IPS-20b (cell line): ENCODE results near the gene CAP1.
"Not testable (repeated sequence)": the region's sequence is repeated elsewhere in the genome, so short reads cannot be mapped to it uniquely, and the experiment has no call there.

Experiments used
- H3K27ac ChIP-seq: one replicate; pipeline ENCODE4 v1.5.1; 2013; ENCODE audit warnings: low read length
- H3K27me3 ChIP-seq: 2 replicates; pipeline ENCODE4 v1.6.1; 2013; ENCODE audit warnings: mild to moderate bottlenecking, low read length, inconsistent platforms; ENCODE audit not compliant: insufficient read depth
- H3K36me3 ChIP-seq: 2 replicates; pipeline ENCODE4 v1.6.1; 2013; ENCODE audit warnings: low read depth, mild to moderate bottlenecking, inconsistent platforms, low read length, moderate library complexity; ENCODE audit not compliant: insufficient read depth
- H3K4me1 ChIP-seq: 2 replicates; pipeline ENCODE4 v1.6.1; 2013; ENCODE audit warnings: mild to moderate bottlenecking, control low read depth, inconsistent platforms, low read length, moderate library complexity; ENCODE audit not compliant: insufficient read depth
- H3K4me3 ChIP-seq: 2 replicates; pipeline ENCODE4 v1.5.1; 2013; ENCODE audit warnings: mild to moderate bottlenecking, low read length, inconsistent platforms
- H3K9ac ChIP-seq: 2 replicates; pipeline ENCODE4 v1.6.1; 2013; ENCODE audit warnings: low read depth, mild to moderate bottlenecking, inconsistent platforms, low read length, moderate library complexity
- H3K9me3 ChIP-seq: 2 replicates; pipeline ENCODE4 v1.6.1; 2013; ENCODE audit warnings: mild to moderate bottlenecking, low read depth, low read length, inconsistent platforms; ENCODE audit not compliant: insufficient read depth

The CAP1 gene

GRCh38 chr1:40040511-40041465, at the start of gene CAP1:
Gene CAP1, plus strand, starts transcription at chr1:40040729. Its CDS starts 18,618 bp downstream, at chr1:40059347.
- peak within 1 kb of the TSS; percentile 98 for H3K9ac ChIP-seq
- no peaks in the 10 kb centered on the region for H3K9me3 ChIP-seq
- peak within 1 kb of the TSS; percentile 98 for H3K27ac ChIP-seq
- H3K36me3 ChIP-seq, result peaks cover 14% of the 10 kb centered on the region; the same call in 1 of the 2 replicates
- H3K4me1 ChIP-seq, result peaks cover 14% of the 10 kb centered on the region
- peak within 1 kb of the TSS; percentile 98 for H3K4me3 ChIP-seq
- H3K27me3 ChIP-seq, result no peaks in the 10 kb centered on the region

GRCh38 chr1:39992234-39992633, 48.3 kb upstream of the CAP1 start:
- no peak overlapping the region for H3K27ac ChIP-seq
- no peaks in the 10 kb centered on the region for H3K27me3 ChIP-seq
- H3K9me3 ChIP-seq, result no peaks in the 10 kb centered on the region
- H3K36me3 ChIP-seq, result no peaks in the 10 kb centered on the region
- no peak overlapping the region for H3K4me3 ChIP-seq
- H3K9ac ChIP-seq, result no peak overlapping the region
- no peaks in the 10 kb centered on the region for H3K4me1 ChIP-seq

- no peak overlapping the region for H3K27ac ChIP-seq
- no peaks in the 10 kb centered on the region for H3K9me3 ChIP-seq
- no peaks in the 10 kb centered on the region for H3K36me3 ChIP-seq
- H3K9ac ChIP-seq, result no peak overlapping the region
- no peaks in the 10 kb centered on the region for H3K27me3 ChIP-seq
- H3K4me1 ChIP-seq, result no peaks in the 10 kb centered on the region
- H3K4me3 ChIP-seq, result no peak overlapping the region
These were observed 47.6 kb upstream of the CAP1 start for GRCh38 chr1:39992888-39993287.

GRCh38 chr1:39995973-39996393, 44.5 kb upstream of the CAP1 start:
- Histone ChIP-seq H3K4me3 (no peak overlapping the region), H3K9me3 (peaks cover 3% of the 10 kb centered on the region; the same call in 1 of the 2 replicates), H3K4me1 (no peaks in the 10 kb centered on the region), H3K27ac (no peak overlapping the region), H3K36me3 (no peaks in the 10 kb centered on the region), H3K9ac (no peak overlapping the region), H3K27me3 (no peaks in the 10 kb centered on the region)

GRCh38 chr1:39996396-39997004, 44.0 kb upstream of the CAP1 start:
- Histone ChIP-seq H3K9ac (no peak overlapping the region), H3K36me3 (no peaks in the 10 kb centered on the region), H3K27me3 (no peaks in the 10 kb centered on the region), H3K4me3 (no peak overlapping the region), H3K4me1 (no peaks in the 10 kb centered on the region), H3K9me3 (peaks cover 3% of the 10 kb centered on the region; the same call in 1 of the 2 replicates), H3K27ac (no peak overlapping the region)

GRCh38 chr1:40001456-40001855, 39.1 kb upstream of the CAP1 start:
- peaks cover 3% of the 10 kb centered on the region; the same call in 1 of the 2 replicates for H3K9me3 ChIP-seq
- no peak overlapping the region for H3K4me3 ChIP-seq
- H3K27me3 ChIP-seq, result no peaks in the 10 kb centered on the region
- no peak overlapping the region for H3K9ac ChIP-seq
- H3K36me3 ChIP-seq, result no peaks in the 10 kb centered on the region
- peaks cover 3% of the 10 kb centered on the region; the same call in 1 of the 2 replicates for H3K4me1 ChIP-seq
- H3K27ac ChIP-seq, result no peak overlapping the region

- Histone ChIP-seq H3K4me3 (no peak overlapping the region), H3K4me1 (peaks cover 3% of the 10 kb centered on the region; the same call in 1 of the 2 replicates), H3K27me3 (no peaks in the 10 kb centered on the region), H3K27ac (no peak overlapping the region), H3K36me3 (no peaks in the 10 kb centered on the region), H3K9ac (no peak overlapping the region), H3K9me3 (peaks cover 3% of the 10 kb centered on the region; the same call in 1 of the 2 replicates)
These were observed 37.1 kb upstream of the CAP1 start for GRCh38 chr1:40003156-40004093.

- Histone ChIP-seq H3K9ac (no peak overlapping the region), H3K4me3 (no peak overlapping the region), H3K27ac (no peak overlapping the region), H3K36me3 (no peaks in the 10 kb centered on the region), H3K9me3 (no peaks in the 10 kb centered on the region), H3K27me3 (no peaks in the 10 kb centered on the region), H3K4me1 (peaks cover 3% of the 10 kb centered on the region; the same call in 1 of the 2 replicates)
These were observed 35.7 kb upstream of the CAP1 start for GRCh38 chr1:40004857-40005256.

- not testable (repeated sequence) for H3K27me3 ChIP-seq, H3K9ac ChIP-seq, H3K9me3 ChIP-seq, H3K4me1 ChIP-seq, H3K27ac ChIP-seq, H3K36me3 ChIP-seq, H3K4me3 ChIP-seq
These were observed 33.0 kb upstream of the CAP1 start for GRCh38 chr1:40007481-40008034.

- Histone ChIP-seq H3K27me3 (no peaks in the 10 kb centered on the region), H3K4me1 (no peaks in the 10 kb centered on the region), H3K36me3 (no peaks in the 10 kb centered on the region), H3K9ac (no peak overlapping the region), H3K4me3 (no peak overlapping the region), H3K9me3 (no peaks in the 10 kb centered on the region), H3K27ac (no peak overlapping the region)
These were observed 29.3 kb upstream of the CAP1 start for GRCh38 chr1:40011198-40011597.

GRCh38 chr1:40014253-40014706, 26.2 kb upstream of the CAP1 start:
- Histone ChIP-seq H3K9me3 (no peaks in the 10 kb centered on the region; the same call in 1 of the 2 replicates), H3K27me3 (no peaks in the 10 kb centered on the region), H3K27ac (no peak overlapping the region), H3K9ac (no peak overlapping the region), H3K4me3 (no peak overlapping the region), H3K36me3 (no peaks in the 10 kb centered on the region), H3K4me1 (no peaks in the 10 kb centered on the region)
